HT-29 (cell line): Measurements from ENCODE around the gene EDRF1. TPM values are rescaled to one million over a fixed set of nuclear protein-coding genes. Genes with fewer than 3 reads are reported as not detected.

Experiments
- DNase-seq: peaks from one replicate; pipeline ENCODE4 v3.0.0-alpha.2; 2015; ENCODE audit warnings: low spot score
- total RNA-seq: library from RNA; depleted of rRNA; stranded (reverse); fragments of >200 nt; shearing (Covaris generic); gene quantifications from 2 replicates; pipeline ENCODE4 v1.2.3, GENCODE V29; 2014

The EDRF1 gene
- total RNA-seq, 1 experiment from 2014 or later: 17.4 TPM

DNA sequence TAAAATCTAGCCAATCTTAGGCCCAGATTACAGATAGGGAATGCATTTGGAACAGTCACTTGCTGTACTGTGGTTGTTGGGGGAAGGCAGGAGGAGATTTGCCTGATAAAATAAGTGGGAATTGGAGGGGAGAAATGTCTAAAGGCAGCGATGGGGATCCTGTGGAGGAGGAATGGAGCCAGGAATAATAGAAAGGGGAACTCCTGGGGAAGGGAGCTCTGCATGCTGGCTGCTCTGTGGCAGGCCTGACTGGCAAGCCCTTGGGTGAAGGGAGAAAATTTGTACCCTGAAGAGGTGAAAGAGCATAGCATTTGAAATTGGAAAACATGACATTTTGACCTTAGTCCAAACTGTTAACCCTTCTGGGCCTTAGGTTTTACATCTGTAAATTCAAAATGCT lies 42.5 kb downstream of the EDRF1 start:
- DNase-seq: no peak

DNA sequence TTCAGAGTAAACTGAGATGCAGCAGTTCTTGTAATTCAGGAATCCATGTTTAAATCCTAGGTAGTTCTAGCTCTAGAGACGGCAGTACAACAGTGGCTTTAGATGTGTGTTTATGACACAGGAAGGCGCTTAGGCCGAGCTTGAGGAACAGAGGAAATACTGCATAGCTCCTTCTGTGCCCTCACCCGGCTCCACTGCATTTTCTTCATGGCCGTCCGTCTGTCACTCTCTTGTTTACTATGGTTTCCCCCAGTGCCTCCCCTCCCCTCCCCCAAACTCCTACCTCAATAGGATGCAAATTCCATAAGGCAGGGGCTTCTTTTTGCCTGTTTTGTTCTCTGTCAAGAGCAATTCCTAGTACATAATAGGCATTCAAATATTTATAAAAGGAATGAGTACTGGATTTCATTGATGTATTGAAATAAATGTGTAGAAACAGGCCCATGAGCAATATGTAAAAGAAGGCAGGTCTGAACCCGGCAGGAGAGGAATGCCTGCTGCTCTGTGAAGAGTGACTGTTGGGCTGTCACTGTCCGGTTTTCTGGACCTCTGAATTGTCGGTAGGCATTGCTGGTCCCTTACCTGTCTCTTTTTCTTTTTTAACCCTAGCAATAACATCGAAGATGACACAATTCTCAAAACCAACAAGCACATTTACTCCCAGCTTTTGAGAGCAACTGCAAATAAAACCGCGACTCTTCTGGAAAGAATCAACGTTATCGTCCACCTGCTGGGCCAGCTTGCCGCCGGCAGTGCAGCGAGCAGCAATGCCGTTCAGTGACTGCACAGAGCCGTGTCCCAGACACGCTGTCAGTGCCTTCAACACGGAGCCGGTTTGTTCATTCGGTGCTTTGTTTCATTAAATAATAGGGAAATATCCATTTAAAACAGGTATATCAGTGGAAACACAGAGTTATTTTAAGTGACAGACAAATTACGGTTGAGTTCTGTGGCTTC lies 43.5 kb downstream of the EDRF1 start:
- no peak for DNase-seq

DNA sequence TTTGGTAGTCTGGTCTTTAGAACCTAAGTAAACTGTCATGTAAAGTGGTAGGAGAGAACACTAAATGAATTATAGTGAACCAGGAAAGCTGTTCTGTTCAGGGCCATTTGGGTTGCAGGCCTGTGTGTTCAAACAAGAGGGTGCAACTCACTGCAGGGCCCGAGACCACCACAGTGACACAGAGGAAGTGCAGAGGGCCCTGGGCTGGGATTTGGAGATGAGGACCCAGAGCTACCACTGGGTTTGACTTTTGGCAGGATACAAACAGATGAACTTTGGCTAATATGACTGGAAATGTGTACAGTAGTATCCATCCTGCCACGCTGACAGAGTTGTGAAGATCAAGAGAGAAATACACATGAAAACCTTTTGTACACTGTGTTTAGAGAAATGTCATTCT lies 46.3 kb downstream of the EDRF1 start:
- no peak for DNase-seq

DNA sequence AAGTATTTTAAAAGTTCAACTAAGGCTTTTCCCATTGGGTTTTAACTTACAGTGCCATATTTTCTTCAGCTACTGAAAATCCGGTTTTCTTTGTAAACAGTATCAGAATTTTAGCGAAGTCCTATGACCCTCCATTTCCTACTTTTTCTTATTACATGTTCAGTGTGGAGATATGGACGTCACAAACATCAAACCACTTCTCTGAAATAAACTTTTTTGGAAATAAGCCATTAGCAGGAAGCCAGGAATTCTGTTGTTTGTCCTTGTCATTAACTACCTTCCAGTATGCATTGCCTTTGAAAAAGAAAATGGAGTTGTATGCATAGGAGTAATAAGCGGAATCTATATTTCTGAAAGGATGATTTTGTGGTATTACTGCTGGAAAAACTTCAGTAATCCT lies 47.0 kb downstream of the EDRF1 start:
- no peak for DNase-seq

DNA sequence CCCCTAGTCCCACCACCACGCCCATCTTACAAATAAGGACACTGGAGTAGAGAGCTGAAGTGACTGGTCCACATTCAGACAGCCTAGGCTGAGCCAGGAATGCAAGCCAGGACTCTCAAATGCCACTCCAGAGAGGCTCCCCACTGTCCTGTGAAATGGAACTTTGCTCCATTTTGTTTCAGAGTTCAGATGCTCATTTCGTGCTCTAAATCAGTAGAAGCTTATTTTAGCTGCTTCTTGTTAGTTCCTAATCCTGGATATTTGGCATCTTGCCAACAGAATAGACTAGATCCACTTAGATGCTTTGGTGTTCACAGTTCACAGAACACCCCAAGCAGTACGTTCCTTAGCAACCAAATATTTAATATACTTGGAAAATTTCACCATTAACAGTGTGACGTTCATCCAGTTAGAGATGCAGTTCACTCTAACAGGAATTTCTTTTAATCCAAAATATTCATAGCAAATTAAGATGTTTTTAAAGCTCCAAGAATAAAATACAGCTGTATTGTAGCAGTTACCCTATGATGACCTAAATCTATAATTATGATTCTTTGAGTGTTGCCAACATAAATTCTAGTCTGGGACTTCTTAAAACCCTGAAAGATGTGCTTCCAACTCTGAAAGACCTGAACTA lies 48.8 kb downstream of the EDRF1 start:
- DNase-seq: peak; percentile 16

DNA sequence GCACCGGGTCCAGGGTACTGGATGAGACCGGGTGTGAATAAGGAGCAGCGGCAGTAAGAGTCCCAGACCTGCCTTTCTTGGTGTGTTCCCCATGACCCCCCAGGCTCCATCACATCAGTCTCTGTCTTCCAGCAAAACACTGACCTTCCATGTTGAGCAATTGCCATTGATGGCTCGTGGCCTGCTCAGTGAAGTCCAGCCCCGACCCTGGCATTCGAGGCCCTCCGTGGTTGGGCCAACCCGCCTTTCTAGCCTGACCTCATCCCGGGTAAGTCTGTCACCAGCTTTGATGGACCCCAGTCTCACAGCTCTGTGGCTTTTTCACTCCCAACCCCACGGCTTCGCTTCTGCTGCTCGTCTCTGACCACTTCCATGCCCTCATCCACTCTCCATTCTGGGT lies 49.7 kb downstream of the EDRF1 start:
- DNase-seq: no peak

DNA sequence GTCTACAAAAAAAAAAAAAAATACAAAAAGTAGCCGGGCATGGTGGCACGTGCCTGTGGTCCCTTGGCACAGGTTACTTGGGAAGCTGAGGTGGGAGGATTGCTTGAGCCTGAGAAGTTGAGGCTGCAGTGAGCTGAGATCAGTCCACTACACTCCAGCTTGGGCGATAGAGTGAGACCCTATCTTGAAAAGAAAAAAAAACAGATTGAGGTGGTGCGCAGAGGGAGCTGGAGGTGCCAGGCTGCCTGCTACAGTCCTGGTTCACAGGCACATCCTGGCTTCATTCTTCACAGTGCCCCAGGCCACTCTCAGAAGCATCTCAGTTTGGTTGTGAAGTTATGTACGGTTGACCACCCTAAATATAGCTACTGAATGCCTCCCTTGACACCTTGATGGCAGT lies 51.3 kb downstream of the EDRF1 start:
- DNase-seq: no peak

DNA sequence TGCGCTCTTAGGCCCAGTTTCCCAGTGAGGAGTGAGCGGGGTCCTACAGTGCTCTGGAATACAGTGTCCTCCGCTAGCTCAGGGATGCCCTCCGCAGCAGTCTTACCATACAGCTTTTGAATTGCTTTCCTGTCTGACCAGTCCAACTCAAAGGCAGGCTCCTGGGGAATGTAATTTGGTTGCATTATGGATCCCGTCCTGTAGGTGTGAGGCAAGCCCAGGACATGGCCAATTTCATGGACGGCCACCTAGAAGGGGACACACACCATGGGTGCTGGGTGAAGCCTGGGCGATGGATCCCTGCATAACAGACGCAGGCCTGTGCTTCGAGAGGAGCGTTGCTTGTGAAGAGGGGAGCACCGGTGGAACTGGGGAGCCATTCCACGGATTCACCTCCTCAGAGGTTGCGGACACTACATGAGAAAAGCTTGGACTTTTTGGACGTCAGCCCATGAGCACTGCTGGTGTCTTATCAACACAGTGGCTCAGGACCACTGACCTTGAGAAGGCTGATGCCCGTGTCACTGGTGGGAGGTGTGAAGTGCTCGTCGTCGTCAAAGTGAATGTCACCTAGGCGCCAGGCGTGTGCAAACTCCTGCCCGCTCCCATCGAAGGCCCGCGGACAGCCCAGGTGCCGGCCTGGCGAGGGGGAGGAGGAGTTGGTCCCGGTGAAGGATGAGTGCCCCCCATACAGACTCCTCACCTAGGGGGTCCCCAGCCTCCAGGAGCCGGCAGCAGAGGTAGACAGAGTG lies 52.8 kb downstream of the EDRF1 start:
- no peak for DNase-seq

DNA sequence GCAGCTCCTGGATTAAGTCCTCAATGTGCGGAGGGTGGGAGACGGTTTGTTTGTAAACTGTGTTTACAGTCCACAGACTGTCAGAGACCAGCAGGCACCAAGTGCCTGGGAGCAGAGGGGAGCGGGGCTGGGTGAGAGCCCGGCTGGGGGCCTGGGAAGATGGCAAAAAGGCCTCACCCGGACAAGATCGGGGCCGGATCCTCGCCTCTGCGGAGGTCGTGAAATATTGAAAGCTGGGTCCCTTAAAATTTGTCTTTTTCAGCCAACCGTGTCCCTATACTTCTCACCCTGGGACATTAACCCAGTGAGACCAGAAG lies 53.3 kb downstream of the EDRF1 start:
- DNase-seq: no peak

DNA sequence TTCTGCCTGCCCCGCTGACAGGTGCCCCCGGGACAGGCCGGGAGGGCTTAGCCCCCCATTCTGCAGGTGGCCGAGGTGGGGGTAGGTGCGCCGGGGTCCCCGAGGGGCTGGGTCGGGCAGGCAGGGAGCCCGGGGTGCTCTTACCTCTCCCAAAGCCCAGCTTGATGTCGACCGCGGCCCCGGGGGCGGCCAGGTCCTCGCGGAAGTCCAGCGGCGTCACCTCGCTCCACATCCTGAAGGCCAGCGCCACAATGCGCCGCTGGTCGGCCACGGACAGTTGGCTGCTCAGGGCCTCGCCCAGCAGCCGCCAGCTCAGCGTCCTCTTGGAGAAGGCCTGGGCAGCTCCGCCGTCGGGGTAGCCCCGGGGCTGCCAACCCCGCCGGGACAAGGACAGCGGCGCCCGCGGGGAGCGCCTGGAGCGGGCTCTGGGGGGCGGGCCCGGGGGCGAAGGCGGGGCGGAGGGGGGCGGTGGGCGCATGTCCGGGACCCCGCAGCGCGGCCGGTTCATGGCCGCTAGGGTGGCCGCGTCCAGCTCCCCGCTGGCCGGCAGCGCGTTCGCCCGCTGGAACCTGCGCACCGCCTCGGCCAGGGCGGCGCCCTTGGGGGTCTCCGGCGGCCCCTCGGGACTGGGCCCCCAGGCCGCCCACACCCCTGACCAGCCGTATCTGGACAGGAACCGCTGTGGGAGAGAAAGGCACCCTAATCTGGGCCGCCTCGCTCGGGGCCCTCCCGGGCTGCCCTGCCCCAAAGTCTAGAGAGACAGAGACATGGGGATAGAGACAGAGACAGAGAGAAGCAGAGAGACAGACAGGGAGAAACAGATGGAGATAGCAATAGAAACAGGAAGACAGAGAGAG lies 54.4 kb downstream of the EDRF1 start:
- DNase-seq: no peak

DNA sequence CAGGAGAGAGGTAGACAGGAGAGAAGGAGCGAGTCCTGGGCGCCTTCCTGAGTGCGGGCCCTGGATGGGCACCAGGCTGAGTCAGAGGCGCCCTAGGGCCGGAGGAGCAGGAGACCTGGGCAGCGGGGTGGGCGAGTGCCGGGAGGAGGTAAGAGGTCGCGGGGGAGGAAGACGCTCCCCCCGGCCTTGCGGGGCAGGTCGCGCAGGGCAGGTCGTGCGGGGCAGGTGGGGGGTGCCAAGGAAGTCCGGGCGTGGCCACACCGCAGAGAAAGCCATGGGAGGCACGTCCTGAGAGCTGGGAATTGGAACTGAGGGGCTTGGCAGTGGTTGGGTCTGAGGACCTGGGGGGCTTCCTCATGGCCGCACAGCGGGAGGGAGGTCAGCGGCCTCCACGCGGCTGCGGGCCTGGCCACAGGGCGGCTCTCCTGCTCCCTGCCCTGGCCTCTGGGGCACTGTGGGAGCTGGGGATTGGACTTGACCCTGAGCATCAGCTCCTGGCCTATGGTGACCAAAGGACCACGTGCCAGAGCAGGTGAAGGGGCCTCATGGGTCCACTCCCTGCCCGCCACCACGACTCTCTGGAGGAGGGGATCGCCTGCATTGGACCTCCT lies 55.2 kb downstream of the EDRF1 start:
- no peak for DNase-seq

DNA sequence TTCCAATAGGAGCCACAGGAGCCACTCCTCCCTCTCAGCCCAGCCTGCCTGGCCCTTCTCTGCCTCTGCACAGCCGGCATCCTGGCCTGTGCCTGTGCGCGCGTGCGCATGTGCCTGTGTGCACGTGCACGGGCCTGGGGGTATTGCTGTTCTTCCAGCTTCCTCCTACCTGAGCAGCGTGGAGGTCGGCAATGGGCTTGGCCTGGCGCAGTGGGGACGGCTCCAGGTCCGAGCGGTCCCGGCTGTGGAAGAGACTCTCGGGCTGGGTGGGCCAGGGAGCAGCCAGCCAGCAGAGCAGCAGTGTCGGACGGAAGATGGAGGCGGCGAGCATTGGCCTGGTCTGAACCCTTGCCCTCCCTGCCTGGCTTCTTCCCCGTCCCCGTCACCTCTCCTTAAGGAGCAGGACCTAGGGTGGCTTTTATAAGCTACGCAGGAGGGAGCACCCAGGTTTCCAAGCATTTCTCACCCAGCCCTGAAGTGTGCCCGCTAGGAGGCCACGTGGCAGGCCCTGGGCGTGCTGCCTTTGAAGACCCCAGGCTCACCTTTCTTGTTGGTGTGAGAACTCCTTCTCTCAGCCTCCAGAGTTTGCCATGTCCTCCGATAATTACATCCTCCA lies 56.1 kb downstream of the EDRF1 start, which contains the start of gene MMP21:
TSS of gene MMP21 (minus strand) at position 331 of the 616 bp plus-strand sequence. CDS start at position 331, 0 bp downstream.
- no peak for DNase-seq

DNA sequence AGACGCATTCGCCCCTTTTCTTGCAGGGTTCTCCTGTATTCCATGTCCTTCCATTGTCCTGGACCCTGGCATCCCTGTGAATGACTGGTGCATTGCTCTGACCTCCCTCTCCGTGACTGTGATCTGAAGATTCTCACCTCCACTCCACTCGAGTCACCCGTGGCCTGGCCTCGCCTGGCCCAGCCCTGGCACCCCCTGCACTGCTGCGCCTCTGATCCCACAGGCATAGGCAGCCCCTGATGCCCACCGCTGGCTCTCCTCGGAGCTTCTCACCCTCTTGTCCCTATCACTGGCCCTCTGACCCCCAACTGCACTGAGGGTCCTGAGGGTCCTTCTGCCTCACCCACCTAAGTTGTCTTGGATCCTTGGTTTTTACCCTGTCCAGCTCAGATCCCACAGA lies 58.3 kb downstream of the EDRF1 start:
- no peak for DNase-seq

DNA sequence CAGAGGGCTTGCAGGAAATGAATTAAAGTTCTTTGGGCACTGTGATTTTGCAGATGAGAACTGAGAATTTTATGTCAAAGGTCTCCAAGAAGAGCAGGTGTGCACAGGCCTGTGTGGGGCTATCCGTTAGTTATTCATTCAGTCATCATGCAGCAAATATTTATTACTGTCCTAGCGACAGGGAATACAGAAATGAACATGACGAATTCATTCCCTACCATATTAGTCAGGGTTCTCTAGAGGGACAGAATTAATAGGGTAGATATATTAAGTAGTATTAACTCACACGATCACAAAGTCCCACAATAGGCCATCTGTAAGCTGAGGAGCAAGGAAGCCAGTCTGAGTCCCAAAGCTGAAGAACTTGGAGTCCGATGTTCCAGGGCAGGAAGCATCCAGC lies 59.0 kb downstream of the EDRF1 start:
- no peak for DNase-seq

DNA sequence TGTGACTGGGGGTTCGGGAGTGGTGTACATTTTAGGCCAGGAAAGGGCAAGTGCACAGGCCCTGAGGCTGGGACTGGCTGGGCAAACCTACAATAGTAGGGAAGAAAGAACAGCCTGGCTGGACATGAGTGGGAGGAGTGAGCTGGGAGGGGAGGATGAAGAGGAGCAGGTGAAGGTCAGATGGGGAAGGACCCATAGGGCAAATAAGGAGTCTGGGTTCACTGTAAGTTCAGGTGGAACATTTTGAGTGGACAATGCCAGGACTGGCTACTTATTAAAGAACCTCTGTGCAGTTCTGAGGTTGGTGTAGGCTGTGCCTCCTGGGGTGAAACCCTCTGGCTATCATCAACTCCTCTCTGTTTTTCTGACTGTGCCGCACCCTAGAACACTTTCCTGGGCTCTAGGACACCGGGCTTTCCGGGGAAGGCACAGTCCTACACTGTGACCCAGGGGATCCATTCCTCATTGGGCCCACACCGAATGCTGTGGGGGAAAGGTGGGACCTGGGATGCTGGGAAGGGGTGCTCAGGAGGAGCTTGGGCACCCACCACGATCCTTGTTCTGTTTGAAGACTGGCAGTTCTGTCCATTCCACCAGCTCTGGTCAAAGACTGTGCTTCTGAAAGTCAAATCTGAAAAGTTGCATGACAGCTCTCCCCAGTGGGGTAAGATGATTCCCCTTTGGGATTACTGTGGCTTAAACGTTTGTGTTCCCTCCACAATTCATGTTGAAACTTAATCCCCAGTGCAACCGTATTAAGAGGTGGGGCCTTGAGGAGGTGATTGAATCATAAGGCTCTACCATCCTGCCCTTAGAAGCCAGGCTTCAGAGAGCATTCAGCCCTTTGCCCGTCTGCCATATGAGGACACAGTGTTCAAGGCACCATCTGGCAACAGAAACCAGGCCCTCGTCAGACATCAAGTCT lies 60.2 kb downstream of the EDRF1 start:
- DNase-seq: no peak

DNA sequence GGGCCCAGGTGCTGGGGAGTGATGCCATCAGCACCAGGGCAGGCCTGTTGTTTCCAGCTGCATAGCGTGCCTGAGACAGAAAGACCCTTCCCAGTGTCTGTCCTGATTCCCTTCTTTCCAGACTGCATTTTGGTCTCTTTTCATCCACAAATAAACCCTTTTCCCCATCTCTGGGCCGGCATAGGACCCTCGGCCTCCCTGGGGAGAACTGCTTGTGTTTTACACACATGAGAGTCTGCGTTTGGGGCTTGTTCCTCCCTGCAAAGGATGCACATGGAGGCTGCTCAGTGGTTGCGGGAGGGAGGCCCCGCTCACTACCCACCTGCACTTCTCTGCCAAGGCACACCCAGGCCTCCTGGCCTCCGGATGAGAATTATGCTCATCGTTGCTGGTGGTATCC lies 61.9 kb downstream of the EDRF1 start:
- DNase-seq: no peak

DNA sequence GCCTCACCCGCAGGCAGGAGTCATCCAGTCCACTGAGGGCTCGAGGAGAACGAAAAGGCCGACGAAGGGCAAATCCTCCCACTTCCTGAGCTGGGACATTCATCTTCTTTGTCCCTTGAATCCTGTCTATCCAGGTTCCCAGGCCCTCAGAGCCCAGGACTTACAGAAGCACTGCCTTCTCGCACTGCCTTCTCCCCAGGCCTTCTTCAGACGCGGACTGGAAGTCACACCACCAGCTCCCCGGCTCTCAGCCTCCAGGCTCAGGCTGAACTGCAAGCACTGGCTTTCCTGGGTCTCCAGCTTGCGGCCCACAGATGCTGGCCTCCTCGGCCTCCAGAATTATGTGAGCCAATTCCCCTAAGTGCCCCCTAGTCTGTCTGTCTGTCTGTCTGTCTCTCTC lies 62.5 kb downstream of the EDRF1 start:
- no peak for DNase-seq

DNA sequence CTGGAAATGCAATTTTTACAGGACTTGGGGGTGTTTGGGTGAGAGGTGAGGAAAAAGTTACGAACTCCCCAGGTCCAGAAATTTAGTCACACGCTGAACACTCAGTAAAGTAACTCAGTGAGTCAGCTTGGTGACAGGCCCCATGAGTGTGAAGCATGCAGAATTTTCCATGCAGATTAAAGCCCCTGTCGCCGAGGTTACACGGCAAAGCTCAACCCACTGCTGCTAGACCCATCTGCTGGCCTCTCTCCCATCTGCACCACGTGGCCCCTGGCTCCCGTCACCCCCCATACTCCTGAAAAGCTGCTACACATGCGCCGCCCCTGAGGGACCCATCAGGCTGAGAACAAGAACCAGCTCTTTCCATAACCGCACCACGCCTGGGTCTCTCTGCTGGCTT lies 63.1 kb downstream of the EDRF1 start:
- no peak for DNase-seq

DNA sequence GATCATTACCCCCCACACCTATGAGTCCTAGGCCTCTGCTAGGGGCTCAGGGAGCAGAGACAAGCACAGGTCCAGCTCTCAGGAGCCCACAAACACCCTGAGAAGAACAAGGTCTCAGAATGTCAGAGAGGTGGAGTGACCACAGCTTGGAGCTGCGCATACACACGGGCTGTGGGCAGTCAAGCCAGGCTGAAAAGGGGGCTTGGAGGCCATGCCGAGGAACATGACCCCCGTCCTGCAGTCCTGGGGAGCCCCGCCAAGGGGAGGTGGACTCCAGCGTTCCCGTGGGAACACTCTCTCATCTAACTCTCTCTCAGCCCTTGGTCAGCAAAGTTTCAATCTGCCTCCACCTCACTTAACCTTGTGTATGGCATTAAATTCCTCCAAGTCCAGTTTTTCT lies 63.9 kb downstream of the EDRF1 start:
- DNase-seq: no peak
